Right kidney (tissue), 9 donors: Measurements from ENCODE around the gene TTC22.
A peak's percentile ranks its signal among the peaks of the same experiment; 100 is the strongest.

ENCODE experiments used
- DNase-seq: peaks from one replicate; pipeline ENCODE4 v3.0.0-alpha.2; 2016
- long read RNA-seq, 8 donors: transcript quantifications; one replicate each; lab custom pipeline, GENCODE V29; 2026

Gene TTC22
- long read RNA-seq, donor 1, partial matches to known transcripts: 0 of 1 reads
- long read RNA-seq, donor 1, other reads (novel, unspliced or antisense): 0 of 1 reads
- long read RNA-seq, donor 2: 0 reads
- long read RNA-seq, donor 3, partial matches to known transcripts: 0 of 1 reads
- long read RNA-seq, donor 3, other reads (novel, unspliced or antisense): 0 of 1 reads
- long read RNA-seq, donor 4, partial matches to known transcripts: 0 of 2 reads
- long read RNA-seq, donor 4, other reads (novel, unspliced or antisense): 0 of 2 reads
- long read RNA-seq, donor 5, partial matches to known transcripts: 0 of 1 reads
- long read RNA-seq, donor 5, other reads (novel, unspliced or antisense): 0 of 1 reads
- long read RNA-seq, donor 6: 0 reads
- long read RNA-seq, donor 7, partial matches to known transcripts: 0 of 3 reads
- long read RNA-seq, donor 7, other reads (novel, unspliced or antisense): 0 of 3 reads
- long read RNA-seq, donor 8: 0 reads

DNA sequence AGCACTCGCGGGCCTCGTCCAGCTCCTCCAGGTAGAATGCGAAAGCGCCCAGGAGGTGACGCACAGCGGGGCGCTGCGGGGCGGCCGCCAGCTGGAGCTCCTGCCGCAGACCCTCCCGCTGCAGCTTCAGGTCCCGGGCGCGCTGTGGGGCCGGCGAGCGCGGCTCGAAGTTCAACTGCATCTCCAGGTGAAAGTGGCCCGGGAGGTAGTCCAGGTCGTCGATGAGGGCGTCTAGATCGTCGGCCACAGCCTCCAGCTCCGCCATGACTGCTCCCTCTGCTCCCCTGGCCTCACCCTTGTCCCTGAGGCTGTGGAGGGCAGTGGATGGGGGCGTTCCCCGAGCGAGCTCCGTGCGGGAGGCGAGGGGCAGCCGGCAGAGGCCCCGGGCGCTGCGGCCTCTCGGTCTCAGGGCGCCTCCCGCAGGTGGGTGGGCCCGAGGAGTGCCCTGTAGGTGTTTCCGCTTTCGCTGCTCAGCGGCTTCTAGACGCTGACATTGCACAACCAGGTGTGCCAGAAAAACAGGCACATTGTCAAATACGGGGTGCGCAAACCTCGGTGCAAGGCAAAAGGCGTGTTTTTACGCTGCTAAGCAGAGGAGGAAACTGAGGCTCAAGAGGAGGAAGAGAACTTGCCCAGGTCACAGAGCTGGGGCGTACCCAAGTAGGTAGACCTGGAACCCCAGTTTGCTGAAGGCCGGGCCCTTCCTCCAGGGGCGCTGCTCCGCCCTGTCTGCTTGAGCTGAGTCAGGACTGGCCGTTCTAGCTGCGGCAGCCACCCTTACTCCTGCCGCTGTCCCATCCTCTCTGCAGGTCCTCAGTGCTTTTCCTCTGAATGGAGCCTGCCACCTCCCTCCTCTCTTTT is at the start of gene TTC22:
Gene TTC22 (minus strand): TSS at position 425 of the 861 bp plus-strand sequence. CDS start 160 bp downstream, at position 265.
- peak; percentile 81 for DNase-seq

DNA sequence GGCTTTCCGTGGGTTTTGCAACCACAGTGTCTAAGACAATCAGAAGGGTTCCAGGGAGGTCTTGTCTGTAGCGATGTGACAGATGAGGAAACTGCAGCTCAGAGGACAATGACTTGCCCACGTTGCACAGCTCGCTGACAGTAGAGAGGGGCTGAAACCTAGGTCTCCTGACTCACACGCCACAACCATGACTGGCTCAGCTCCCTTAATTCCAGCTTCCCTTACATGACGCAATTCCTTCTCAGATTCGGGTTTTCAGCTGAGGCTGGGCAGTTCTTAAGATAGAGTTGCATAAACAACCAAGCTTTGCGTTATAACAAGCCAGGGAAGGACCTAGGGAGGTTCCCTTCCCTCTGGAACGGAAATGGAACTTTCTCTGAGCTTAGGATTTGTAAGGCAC is 49.6 kb upstream of the TTC22 start:
- no peak for DNase-seq

DNA sequence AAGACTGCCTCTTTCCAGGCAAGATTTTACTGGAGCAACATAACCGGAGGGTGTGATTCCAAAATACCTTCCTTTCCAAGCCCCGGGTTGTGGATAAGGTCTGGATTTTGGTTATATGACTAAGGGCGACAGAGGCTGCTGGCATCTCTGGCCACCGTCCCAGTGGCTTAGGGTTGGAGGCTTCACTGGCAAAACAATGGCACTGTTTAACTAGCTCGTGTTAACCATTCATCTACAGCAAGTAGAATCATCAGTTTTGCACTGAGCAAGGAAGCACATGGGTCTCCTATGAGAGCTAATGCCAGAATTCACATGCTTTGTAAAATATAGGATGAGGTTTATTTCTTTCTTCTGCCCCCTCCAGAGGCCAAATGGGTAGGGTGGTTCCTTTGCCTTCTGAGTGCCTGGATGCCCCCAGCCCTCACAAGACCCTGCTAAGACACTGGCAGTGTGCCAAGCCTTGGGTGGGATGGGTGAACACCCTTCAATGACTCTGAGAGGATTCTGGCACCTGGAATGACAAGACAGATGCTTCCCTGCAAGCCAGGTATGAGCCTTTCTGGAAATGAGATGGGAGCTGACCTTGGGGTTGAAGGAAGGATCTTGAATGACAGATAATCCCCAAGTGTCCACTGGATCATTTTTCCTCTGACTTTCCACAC is 49.1 kb upstream of the TTC22 start:
- DNase-seq: no peak

DNA sequence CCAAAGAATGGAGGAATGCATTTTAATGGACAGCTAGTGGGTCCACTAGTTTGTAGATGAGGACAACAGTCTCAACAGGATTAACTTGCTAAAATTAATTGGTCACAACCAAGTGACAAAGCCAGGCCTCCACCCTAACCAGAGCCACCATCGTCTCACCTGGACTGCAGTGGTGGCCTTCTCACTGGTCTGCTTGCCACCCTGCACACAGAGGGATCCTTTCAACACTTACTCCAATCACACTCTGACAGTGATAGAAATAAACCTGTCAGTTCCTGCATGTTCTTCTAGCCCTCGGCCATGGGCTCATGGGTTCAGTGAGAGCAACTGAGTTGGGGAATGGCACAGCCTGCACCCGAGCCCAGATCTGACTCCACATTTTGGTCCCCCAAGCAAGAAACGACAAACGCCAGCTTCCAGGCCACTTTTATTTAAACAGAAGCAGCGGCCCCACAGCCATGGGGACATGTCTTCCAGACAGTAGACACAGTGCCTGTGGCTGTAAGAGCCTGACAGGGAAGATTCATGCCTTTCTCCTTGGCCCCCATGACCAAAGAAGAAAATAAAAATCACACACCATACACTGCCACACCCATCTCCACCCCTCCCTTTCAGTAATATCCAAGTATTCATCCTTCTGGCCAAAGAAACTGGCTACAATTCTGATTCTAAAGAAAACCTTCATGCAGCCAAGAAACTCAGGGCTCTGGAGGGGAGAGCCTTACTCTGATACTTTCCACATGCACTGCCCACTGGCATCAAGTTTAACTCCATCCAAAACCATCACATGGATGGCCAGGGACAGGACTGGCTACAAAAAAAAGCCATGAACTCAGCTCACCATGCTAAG is 48.3 kb upstream of the TTC22 start:
- no peak for DNase-seq

DNA sequence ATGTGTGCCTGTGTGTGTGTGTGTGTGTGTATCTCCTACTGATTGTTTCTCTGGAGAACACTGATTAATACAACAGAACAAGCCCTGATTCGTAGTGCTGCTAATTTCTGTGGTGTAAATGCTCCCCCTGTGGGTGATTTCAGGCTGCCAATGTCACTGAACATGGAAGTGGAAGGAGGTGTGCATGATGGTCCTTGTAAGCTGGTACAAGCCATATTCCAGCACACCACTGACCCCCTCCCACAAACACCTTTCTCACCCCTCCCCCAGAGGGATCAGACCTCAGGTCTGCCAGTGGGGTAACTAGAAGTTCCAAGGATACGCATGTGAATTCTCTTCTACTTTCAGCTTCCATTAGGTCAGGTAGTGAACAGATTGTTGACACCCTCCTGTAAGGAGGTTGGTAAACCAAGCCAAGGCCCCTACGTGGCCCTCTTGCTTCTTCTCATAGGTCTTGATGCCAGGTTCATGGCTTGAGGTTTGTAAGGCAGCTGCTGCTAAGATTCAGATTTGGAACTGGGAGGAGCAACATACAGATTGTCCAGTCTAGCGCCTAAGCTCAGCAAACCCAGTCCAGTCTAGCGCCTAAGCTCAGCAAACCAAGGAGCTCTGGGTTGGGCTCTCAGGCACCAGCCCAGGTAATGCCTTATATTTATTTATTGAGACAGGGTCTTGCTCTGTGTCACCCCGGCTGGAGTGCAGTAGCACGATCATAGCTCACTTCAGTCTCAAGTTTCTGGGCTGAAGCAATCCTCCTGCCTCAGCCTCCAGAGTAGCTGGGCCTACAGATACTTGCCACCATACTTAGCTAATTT is 47.2 kb upstream of the TTC22 start:
- DNase-seq: no peak

DNA sequence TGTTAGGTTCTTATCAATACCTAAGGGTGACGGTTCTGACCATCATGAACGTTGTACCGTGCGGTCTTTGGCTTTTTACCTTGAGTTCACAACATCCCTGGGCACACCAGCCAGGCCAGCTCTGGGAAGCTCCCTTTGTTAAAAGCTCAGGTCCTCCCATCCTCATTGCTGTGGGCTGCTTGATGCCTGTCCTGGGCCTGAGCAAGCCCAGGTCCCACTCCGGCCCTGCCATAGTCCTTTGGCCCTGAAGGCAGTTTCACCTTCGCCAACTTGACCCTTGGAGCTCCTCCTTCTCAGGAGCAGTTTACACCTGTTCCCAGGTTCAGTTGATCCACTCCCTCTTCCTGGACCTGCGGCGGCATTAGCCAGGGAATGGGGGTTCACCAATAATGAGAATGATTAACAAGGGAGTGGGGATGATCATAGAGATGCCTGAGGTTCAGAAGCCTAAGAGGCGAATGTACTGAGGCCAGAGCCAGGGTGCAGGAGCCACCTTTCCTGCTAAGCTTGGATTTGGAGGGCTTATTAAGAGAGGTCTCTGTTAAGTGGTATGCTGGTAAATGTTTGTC is 45.7 kb upstream of the TTC22 start:
- no peak for DNase-seq

DNA sequence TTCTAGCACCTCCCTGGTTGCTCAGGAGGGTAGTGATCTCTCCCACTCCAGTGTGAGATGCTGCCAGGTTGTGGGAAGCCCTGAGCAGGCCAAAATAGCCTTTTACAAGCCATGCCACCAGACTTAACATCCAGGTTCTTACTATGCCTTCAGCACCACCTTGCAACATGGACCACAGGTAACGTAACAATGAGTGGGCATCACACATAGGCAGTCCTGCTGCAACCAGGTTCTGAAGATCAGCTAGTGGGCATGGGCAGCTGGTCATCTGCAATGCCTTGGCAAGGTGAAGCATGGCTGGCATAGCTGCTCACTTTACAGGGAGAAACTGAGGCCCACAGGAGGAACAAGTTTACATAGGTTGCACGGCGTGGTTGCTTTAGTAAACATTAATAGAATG is 45.2 kb upstream of the TTC22 start:
- no peak for DNase-seq

DNA sequence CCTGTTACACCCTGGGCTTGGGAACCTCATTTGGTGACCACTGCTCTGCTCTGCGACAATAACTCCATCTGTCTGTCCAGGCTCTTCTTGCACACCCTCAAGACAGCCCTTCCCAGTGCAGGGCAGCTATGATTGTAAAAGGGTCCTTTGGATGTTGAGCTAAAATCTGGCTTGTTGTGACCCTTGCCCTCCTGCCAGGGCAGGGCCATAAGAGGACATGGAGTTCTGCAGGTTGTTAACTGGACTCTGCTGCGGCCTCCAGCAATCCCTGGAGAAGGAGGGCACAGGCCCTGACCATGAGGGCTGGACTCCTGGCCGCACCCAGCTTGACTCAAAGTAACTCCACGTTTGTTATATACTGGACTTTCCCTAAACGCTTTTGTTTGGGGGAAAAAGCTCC is 44.6 kb upstream of the TTC22 start:
- DNase-seq: no peak

DNA sequence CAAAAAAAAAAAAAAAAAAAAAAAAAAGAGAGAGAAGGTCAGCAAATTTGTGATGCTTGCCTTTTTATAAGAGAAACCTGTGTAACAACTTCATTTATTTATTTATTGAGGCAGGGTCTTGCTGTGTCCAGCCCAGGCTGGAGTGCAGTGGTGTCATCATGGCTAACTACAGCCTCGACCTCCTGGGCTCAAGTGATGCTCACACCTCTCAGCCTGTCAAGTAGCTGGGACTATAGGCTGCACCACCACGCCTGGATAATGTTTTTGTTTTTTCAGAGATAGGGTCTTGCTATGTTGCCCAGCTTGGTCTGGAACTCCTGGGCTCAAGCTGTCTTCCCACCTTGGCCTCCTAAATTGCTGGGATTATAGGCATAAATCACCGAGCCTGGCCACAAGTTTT is 43.4 kb upstream of the TTC22 start:
- DNase-seq: no peak

DNA sequence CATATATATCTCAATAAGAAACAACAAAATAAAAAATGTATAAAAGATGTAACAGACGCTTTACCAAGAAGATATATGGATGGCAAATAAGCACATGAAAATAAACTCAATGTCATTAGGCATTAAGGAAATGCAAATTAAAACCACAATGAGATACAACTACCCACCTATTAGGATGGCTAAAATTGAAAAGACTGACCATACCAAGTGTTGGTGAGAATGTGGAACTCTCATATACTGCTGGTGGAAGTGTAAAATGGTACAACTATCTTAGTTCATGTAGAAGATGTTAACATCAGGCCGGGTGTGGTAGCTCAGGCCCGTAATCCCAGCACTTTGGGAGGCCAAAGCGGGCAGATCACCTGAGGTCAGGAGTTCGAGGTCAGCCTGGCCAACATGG is 42.3 kb upstream of the TTC22 start:
- DNase-seq: no peak

DNA sequence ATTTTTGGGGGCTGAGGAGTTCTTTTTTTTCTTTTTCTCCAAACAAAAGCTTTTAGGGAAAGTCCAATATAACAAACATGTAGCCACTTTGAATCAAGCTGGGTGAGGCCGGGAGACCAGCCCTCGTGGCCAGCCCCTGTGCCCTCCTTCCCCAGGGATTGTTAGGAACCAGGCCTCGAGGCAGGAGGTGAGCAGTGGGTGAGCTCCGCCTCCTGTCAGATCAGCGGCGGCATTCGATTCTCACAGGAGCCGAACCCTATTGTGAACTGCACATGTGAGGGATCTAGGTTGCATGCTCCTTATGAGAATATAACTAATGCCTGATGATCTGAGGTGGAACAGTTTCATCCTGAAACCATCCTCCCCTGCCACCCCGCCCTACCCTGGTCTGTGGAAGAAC is 41.8 kb upstream of the TTC22 start:
- no peak for DNase-seq

DNA sequence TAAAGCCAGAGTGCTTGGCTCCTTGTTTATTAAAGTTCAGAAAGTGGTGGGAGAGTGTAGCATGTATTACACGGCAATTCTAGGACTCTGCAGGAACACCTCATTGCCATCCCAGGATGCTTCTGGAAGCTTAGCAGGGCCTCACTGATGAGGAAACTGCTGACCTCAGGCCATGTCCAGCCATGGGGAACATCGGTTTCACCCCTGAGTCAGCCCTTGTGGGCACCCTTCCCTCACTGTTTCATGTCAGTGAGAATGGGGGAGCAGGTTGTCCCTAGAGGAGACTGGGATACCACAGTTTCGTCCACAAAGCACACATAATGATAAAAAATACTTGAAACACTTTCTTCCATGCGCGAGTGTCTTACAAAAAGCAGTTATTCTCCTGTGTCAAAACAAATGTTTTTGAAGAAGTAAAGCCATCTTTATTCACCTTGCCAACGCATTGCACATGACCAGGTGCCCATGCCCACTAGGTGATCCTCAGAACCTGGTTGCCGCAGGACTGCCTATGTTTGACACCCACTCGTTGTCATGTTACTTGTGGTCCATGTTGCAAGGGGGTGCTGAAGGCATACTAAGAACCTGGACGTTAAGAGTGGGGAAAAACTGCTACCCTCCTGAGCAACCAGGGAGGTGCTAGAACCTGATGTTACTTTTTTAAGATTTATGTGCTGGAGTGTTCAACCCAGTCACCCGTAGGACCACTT is 41.2 kb upstream of the TTC22 start:
- no peak for DNase-seq

DNA sequence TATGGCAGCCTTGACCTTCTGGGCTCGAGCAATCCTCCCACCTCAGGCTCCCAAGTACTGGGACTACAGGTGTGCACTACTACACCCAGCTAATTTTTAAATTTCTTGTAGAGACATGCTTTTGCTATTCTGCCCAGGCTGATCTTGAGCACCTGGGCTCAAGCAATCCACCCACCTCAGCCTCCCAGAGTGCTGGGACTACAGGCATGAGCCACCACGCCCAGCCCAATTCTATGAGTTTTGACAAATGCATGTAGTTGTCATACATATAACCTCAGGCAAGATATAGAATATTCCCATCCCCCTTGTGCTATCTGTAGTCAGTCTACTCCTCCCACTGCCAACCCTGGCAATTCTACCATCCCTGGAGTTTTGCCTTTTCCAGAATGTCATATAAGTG is 38.7 kb upstream of the TTC22 start:
- no peak for DNase-seq

DNA sequence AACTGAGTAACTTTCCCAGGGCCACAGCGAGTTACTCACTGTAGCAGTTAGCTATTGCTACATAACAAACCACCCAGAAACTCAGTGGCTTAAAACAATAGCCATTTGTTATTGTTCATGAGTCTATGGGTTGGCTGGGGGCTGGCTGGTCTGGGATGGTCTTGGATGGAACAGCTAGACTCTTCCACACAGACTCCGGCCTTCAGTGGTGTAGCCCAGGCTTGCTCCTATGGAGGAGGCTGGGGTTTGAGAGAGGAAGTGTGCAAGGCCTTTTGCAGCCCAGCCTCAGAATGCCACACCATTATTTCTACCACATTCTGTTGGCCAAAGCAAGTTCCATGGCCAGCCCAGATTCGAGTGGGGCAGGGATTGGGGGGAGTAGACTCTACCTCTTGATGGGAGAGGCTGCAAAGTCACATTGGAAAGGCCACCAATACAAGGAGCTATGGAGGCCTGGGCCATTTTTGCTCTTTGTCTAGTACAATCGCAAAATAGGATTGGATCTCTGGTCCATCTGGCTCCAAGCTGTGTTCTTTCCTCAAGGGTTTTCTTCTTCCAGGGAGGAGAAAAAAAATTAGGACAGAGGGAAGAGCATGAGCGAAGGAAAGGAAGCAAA is 37.5 kb upstream of the TTC22 start:
- no peak for DNase-seq

DNA sequence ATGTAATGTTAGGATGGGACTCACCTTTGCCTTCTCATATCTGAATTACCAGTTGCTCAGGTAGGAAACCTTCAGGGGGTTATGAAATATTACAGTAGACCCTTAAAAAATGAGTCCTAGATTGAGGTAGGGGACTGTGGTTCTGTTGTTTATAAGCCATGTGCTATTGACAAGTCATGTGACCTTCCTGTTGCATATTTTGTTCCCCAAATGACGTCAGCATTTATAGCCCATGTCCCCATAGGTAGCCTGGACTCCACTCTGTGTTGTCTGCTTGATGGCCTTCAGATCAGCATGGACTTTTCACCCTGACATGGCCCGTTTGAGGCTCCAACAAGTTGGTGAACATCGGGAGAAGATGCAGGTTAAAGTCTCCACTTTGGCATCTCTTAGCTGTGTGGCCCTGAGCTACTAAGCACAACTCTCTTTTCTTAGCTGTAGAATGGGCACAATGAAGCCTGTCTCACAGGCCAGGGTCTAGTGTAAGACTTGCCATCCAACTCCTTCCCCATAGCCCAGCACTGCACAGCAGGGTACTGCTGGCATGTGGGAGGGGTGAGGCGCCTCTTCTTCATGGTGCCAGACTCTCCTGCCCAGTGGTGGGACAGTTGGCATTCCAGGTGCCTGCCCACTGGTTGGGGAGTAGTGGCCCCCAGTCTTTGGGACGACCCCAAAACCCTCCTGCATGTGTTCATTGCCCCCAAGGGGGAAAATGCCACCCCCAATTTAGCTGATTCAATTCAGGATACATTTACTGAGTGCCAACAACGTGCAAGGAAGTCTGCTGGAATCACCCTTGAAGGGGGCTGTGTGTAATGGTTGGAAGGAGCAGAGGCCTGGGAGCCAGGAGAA is 36.1 kb upstream of the TTC22 start:
- no peak for DNase-seq

DNA sequence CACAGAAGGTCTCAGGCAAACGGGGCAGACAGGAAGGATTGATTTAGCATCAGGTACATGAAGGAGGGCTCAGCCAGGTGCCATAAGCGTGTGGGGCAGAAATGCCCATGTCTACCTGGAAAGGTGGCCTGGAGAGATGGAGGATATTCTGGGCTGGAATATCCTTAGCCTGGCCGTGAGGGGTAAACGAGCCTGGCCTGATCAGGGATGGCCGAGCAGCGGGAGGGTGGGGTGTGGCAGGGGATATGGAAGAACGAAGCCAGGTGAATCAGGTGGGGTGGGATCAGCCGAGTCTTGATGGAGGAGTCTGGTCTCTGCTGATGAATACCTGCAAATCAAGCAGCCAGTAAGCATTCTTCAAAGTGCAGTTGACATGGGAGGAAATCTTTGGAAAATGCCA is 35.5 kb upstream of the TTC22 start:
- no peak for DNase-seq

DNA sequence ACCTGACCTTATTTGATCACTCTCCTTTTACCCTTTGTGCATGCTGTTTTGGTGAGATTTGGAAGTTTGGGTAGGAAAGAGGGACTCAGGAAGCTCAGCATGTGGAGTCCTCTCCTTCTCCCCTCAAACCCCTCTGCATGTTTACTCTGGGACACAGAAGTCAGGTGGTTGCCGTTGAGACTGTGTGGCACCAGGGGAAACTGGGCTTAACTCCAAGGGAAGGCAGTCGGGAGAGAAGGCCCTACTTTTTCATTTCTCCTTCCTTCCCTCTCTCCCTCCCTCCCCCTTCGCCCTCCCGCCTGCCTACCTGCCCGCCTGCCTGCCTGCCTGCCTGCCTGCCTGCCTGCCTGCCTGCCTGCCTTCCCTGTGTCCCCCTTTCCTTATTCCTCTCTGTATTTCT is 34.8 kb upstream of the TTC22 start:
- no peak for DNase-seq

DNA sequence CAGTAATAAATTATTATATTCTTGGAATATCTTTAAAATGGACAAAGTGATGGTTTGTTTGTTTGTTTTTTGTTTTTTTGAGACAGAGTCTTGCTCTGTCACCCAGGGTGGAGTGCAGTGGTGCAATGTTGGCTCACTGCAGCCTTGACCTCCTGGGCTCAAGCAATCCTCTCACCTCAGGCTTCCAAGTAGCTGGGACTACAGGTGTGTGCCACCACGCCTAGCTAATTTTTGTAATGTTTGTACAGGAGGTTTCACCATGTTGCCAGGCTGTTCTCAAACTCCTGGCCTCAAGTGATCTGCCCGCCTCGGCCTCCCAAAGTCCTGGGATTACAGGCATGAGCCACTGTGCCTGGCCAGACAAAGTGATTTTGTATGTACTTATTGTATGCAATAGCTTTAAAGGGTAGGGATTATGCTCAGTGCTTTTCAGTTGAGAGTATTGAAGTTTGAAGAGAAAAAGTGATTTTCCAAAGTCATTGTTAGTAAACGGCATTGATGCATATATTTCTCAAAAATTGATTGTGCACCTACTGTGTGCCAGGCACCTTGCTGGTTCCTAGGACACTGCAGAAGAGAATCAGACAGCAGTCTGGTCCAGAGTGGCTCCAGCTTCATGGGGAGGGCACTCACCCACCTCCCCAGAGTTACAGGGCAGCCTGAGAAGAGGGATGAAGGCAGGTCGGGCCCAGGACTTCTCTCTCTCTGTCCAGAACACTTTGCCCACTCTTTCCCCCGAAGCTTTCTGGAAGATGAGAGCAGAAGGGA is 34.2 kb upstream of the TTC22 start:
- no peak for DNase-seq
